ENCODE data around the gene C16orf90.

Gene C16orf90

GRCh38 chr16:3495176-3495575 is at the start of gene C16orf90:
TSS of gene C16orf90 (minus strand) at chr16:3495489. CDS start at chr16:3495421, 68 bp downstream.
- DNase-seq, result no peak

- DNase-seq, result no peak
Observed at GRCh38 chr16:3542601-3543373, 47.5 kb upstream of the C16orf90 start.

- no peak for DNase-seq
Observed at GRCh38 chr16:3541527-3542155, 46.4 kb upstream of the C16orf90 start.

- DNase-seq, result no peak
Observed at GRCh38 chr16:3538222-3538621, 42.9 kb upstream of the C16orf90 start.

GRCh38 chr16:3536851-3537250 is 41.6 kb upstream of the C16orf90 start:
- no peak for DNase-seq

- no peak for DNase-seq
Observed at GRCh38 chr16:3536271-3536731, 41.0 kb upstream of the C16orf90 start.

- no peak for DNase-seq
Observed at GRCh38 chr16:3534126-3534525, 38.8 kb upstream of the C16orf90 start.

- DNase-seq, result no peak
Observed at GRCh38 chr16:3532741-3533140, 37.5 kb upstream of the C16orf90 start.

- DNase-seq, result no peak
Observed at GRCh38 chr16:3530371-3530914, 35.2 kb upstream of the C16orf90 start.

GRCh38 chr16:3529175-3529574 is 33.9 kb upstream of the C16orf90 start:
- DNase-seq, result no peak

GRCh38 chr16:3528406-3528805 is 33.1 kb upstream of the C16orf90 start:
- no peak for DNase-seq

GRCh38 chr16:3527216-3527829 is 32.0 kb upstream of the C16orf90 start:
- DNase-seq, result peak; percentile 40

- DNase-seq, result no peak
Observed at GRCh38 chr16:3525951-3526350, 30.7 kb upstream of the C16orf90 start.

- DNase-seq, result no peak
Observed at GRCh38 chr16:3523281-3523680, 28.0 kb upstream of the C16orf90 start.

GRCh38 chr16:3520841-3521240 is 25.6 kb upstream of the C16orf90 start:
- no peak for DNase-seq

- DNase-seq, result no peak
Observed at GRCh38 chr16:3520413-3520812, 25.1 kb upstream of the C16orf90 start.

- no peak for DNase-seq
Observed at GRCh38 chr16:3519581-3519980, 24.3 kb upstream of the C16orf90 start.

GRCh38 chr16:3518986-3519348 is 23.7 kb upstream of the C16orf90 start:
- no peak for DNase-seq

- no peak for DNase-seq
Observed at GRCh38 chr16:3518292-3518985, 23.1 kb upstream of the C16orf90 start.

GRCh38 chr16:3515897-3516296 is 20.6 kb upstream of the C16orf90 start:
- DNase-seq, result no peak

GRCh38 chr16:3514621-3515020 is 19.3 kb upstream of the C16orf90 start:
- DNase-seq, result no peak

GRCh38 chr16:3513892-3514583 is 18.7 kb upstream of the C16orf90 start:
- no peak for DNase-seq

Data from stimulated activated naive CD4-positive, alpha-beta T cell treated with Interleukin-2 at 50 U/mL for 16 hours (primary cell).